ENCODE data around the gene ZNF182. TPM values are rescaled to one million over a fixed set of nuclear protein-coding genes. Genes with fewer than 3 reads are reported as not detected.

ZNF182 gene
- total RNA-seq, 2 donors from 2014 or later, result 5.3 to 5.4 TPM

Other genes with a start within 250 kb of the ZNF182 start
- gene ZNF81, start 167.1 kb downstream of the ZNF182 start, total RNA-seq, result 1 to 10 TPM; 4.2 to 6.9 TPM
- not detected for gene SPACA5, start 3.0 kb upstream of the ZNF182 start, total RNA-seq
- gene ZNF630, start 67.7 kb upstream of the ZNF182 start, total RNA-seq, result 1 to 10 TPM in 1 of 2 donors, under 1 TPM in 1; 0.33 to 4.2 TPM
- gene SPACA5B, start 126.6 kb upstream of the ZNF182 start, total RNA-seq, result not detected
- gene SSX5, start 192.8 kb upstream of the ZNF182 start, total RNA-seq, result not detected